ENCODE results near the gene PRKD1. TPM values are rescaled to one million over a fixed set of nuclear protein-coding genes. Genes with fewer than 3 reads are reported as not detected.
"Not testable (repeated sequence)": the region's sequence is repeated elsewhere in the genome, so short reads cannot be mapped to it uniquely, and the experiment has no call there.

PRKD1 gene
- total and polyA plus RNA-seq, 2 donors (not counting 1 experiment from before 2014, with no cell fraction given) = 20.1 to 26.2 TPM

GRCh38 chr14:29839691-29840090 is 88.0 kb downstream of the PRKD1 start:
- H2AFZ ChIP-seq (ENCODE audit: low read length); H3K4me3 ChIP-seq (replicated peaks in 1 of 4; ENCODE audit: control extremely low read depth in 1 of 4, insufficient read depth in 1 of 4, low read depth in 3 of 4, low read length in 4 of 4); H3K4me2 ChIP-seq (ENCODE audit: extremely low read depth, insufficient read depth, low read length); H3K27ac ChIP-seq (ENCODE audit: insufficient read depth, low read length); H3K9me3 ChIP-seq (ENCODE audit: control insufficient read depth, insufficient read depth, low read depth, low read length); H4K20me1 ChIP-seq (ENCODE audit: control insufficient read depth, extremely low read depth, insufficient read depth, low read length); H3K79me2 ChIP-seq (ENCODE audit: control insufficient read depth, insufficient read depth, low read length); H3K4me1 ChIP-seq (ENCODE audit: control insufficient read depth, extremely low read depth, insufficient read depth, low read length); H3K9ac ChIP-seq (ENCODE audit: insufficient read depth, low read length); H3K36me3 ChIP-seq (ENCODE audit: control insufficient read depth, insufficient read depth, low read length); DNase-seq (ENCODE audit: low read depth in 2 of 2); H3K27me3 ChIP-seq (ENCODE audit: control insufficient read depth, insufficient read depth, low read length): not testable (repeated sequence)

GRCh38 chr14:29838752-29839151 is 88.9 kb downstream of the PRKD1 start:
- TF ChIP-seq EZH2 (IDR thresholded peaks at IDR 0.05; ENCODE audit: low read length, missing control alignments) (no peak), CTCF (conservative IDR thresholded peaks at IDR 0.05 in 1 of 2, IDR thresholded peaks at IDR 0.05 in 1 of 2; ENCODE audit: low read depth in 1 of 2, low read length in 2 of 2) (no peak)

GRCh38 chr14:29836395-29836794 is 91.3 kb downstream of the PRKD1 start:
- no peak overlapping the region for H2AFZ ChIP-seq (ENCODE audit: low read length)
- no peak overlapping the region for H3K4me3 ChIP-seq (replicated peaks in 1 of 4; ENCODE audit: control extremely low read depth in 1 of 4, insufficient read depth in 1 of 4, low read depth in 3 of 4, low read length in 4 of 4)
- TF ChIP-seq CTCF (conservative IDR thresholded peaks at IDR 0.05 in 1 of 2, IDR thresholded peaks at IDR 0.05 in 1 of 2; ENCODE audit: low read depth in 1 of 2, low read length in 2 of 2) (no peak), EZH2 (IDR thresholded peaks at IDR 0.05; ENCODE audit: low read length, missing control alignments) (no peak)
- no peaks in the 10 kb centered on the region for H3K79me2 ChIP-seq (ENCODE audit: control insufficient read depth, insufficient read depth, low read length)
- no peak overlapping the region for H3K27ac ChIP-seq (ENCODE audit: insufficient read depth, low read length)
- H3K9me3 ChIP-seq (ENCODE audit: control insufficient read depth, insufficient read depth, low read depth, low read length) = no peaks in the 10 kb centered on the region
- no peak overlapping the region for H3K9ac ChIP-seq (ENCODE audit: insufficient read depth, low read length)
- no peak for DNase-seq (ENCODE audit: low read depth in 2 of 2)
- no peaks in the 10 kb centered on the region for H3K27me3 ChIP-seq (ENCODE audit: control insufficient read depth, insufficient read depth, low read length)
- no peak overlapping the region for H3K4me2 ChIP-seq (ENCODE audit: extremely low read depth, insufficient read depth, low read length)
- no peaks in the 10 kb centered on the region for H3K36me3 ChIP-seq (ENCODE audit: control insufficient read depth, insufficient read depth, low read length)
- no peaks in the 10 kb centered on the region for H3K4me1 ChIP-seq (ENCODE audit: control insufficient read depth, extremely low read depth, insufficient read depth, low read length)
- no peaks in the 10 kb centered on the region for H4K20me1 ChIP-seq (ENCODE audit: control insufficient read depth, extremely low read depth, insufficient read depth, low read length)

More at GRCh38 chr14:29838752-29839151, 88.9 kb downstream of the PRKD1 start:
- H3K79me2 ChIP-seq (ENCODE audit: control insufficient read depth, insufficient read depth, low read length) = no peaks in the 10 kb centered on the region
- no peaks in the 10 kb centered on the region for H3K27me3 ChIP-seq (ENCODE audit: control insufficient read depth, insufficient read depth, low read length)
- H3K9ac ChIP-seq (ENCODE audit: insufficient read depth, low read length) = no peak overlapping the region
- no peaks in the 10 kb centered on the region for H3K4me1 ChIP-seq (ENCODE audit: control insufficient read depth, extremely low read depth, insufficient read depth, low read length)
- no peak overlapping the region for H3K27ac ChIP-seq (ENCODE audit: insufficient read depth, low read length)
- DNase-seq (ENCODE audit: low read depth in 2 of 2) = no peak
- no peak overlapping the region for H3K4me3 ChIP-seq (replicated peaks in 1 of 4; ENCODE audit: control extremely low read depth in 1 of 4, insufficient read depth in 1 of 4, low read depth in 3 of 4, low read length in 4 of 4)
- no peaks in the 10 kb centered on the region for H3K36me3 ChIP-seq (ENCODE audit: control insufficient read depth, insufficient read depth, low read length)
- H4K20me1 ChIP-seq (ENCODE audit: control insufficient read depth, extremely low read depth, insufficient read depth, low read length) = no peaks in the 10 kb centered on the region
- H3K4me2 ChIP-seq (ENCODE audit: extremely low read depth, insufficient read depth, low read length) = no peak overlapping the region
- no peak overlapping the region for H2AFZ ChIP-seq (ENCODE audit: low read length)
- no peaks in the 10 kb centered on the region for H3K9me3 ChIP-seq (ENCODE audit: control insufficient read depth, insufficient read depth, low read depth, low read length)
